ENCODE measurements around the gene TMEM170B.

DNA sequence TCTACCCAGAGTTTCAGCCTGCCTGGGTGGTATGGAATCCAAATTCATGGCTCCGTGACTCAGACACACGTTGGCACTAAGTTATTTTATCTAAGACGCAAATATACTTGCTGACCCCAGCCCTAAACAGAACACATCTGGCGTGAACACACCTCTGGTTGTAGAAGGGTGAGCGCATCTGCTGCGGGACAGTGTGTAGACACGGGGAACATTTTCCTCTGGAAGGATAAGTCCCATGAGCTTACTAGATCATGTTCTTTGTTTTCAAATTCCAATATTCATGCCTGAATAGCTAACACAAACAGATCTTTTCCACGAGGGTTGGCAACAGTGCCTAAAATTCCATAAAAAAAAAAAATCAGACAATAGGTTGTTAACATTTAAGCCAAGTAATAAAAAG, 87.8 kb downstream of the TMEM170B start:
- no peak for TF ChIP-seq EP300 (IDR thresholded peaks at IDR 0.05)
- TF ChIP-seq, protein P1, sequence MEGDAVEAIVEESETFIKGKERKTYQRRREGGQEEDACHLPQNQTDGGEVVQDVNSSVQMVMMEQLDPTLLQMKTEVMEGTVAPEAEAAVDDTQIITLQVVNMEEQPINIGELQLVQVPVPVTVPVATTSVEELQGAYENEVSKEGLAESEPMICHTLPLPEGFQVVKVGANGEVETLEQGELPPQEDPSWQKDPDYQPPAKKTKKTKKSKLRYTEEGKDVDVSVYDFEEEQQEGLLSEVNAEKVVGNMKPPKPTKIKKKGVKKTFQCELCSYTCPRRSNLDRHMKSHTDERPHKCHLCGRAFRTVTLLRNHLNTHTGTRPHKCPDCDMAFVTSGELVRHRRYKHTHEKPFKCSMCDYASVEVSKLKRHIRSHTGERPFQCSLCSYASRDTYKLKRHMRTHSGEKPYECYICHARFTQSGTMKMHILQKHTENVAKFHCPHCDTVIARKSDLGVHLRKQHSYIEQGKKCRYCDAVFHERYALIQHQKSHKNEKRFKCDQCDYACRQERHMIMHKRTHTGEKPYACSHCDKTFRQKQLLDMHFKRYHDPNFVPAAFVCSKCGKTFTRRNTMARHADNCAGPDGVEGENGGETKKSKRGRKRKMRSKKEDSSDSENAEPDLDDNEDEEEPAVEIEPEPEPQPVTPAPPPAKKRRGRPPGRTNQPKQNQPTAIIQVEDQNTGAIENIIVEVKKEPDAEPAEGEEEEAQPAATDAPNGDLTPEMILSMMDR (IDR thresholded peaks at IDR 0.05): no peak
